NCI-H446 (cell line): ENCODE measurements around the gene HOXA13.

Experiments
- DNase-seq, 2 experiments: peaks; one replicate each; lab custom pipeline; 2025; lab: John Stamatoyannopoulos, UW

HOXA13 gene

GRCh38 chr7:27170426-27171324 lies 29.2 kb downstream of the HOXA13 start:
- DNase-seq: no peak

GRCh38 chr7:27169658-27170425 lies 30.0 kb downstream of the HOXA13 start:
- peak in 1 of 2 experiments; percentile 58 for DNase-seq

- DNase-seq: peak in 1 of 2 experiments; percentile 65
These were observed 31.5 kb downstream of the HOXA13 start for GRCh38 chr7:27168265-27168947.

- DNase-seq: peak in 1 of 2 experiments; percentile 45
These were observed 32.0 kb downstream of the HOXA13 start for GRCh38 chr7:27167916-27168264.

GRCh38 chr7:27166531-27167505 lies 33.1 kb downstream of the HOXA13 start:
- DNase-seq: no peak

- DNase-seq: no peak
These were observed 33.8 kb downstream of the HOXA13 start for GRCh38 chr7:27165996-27166530.

- DNase-seq: no peak
These were observed 34.5 kb downstream of the HOXA13 start, which contains the start of gene HOXA9 for GRCh38 chr7:27165089-27165995. HOXA9 (minus strand) TSS chr7:27165537; CDS start chr7:27165457, 80 bp downstream.

- DNase-seq: no peak
These were observed 35.4 kb downstream of the HOXA13 start for GRCh38 chr7:27164367-27165088.

- no peak for DNase-seq
These were observed 35.9 kb downstream of the HOXA13 start for GRCh38 chr7:27164045-27164366.

GRCh38 chr7:27163288-27164044 lies 36.4 kb downstream of the HOXA13 start:
- no peak for DNase-seq

- DNase-seq: no peak
These were observed 37.2 kb downstream of the HOXA13 start for GRCh38 chr7:27162561-27163287.

GRCh38 chr7:27161721-27162560 lies 38.0 kb downstream of the HOXA13 start:
- no peak for DNase-seq

GRCh38 chr7:27161214-27161720 lies 38.6 kb downstream of the HOXA13 start:
- DNase-seq: no peak

- DNase-seq: peak; percentile 73 to 89
These were observed 39.2 kb downstream of the HOXA13 start for GRCh38 chr7:27160546-27161213.

GRCh38 chr7:27160145-27160545 lies 39.7 kb downstream of the HOXA13 start:
- no peak for DNase-seq
